HG02759 (cell line): ENCODE data around the gene RAB12.
"Not testable (repeated sequence)": the region's sequence is repeated elsewhere in the genome, so short reads cannot be mapped to it uniquely, and the experiment has no call there.

Source experiments
- ATAC-seq: cut with Tn5 transposase; IDR thresholded peaks from one replicate; pipeline ENCODE4 v1.9.1; 2021; ENCODE audit warnings: mild to moderate bottlenecking, moderate library complexity; ENCODE audit not compliant: unreplicated experiment

Gene RAB12

DNA sequence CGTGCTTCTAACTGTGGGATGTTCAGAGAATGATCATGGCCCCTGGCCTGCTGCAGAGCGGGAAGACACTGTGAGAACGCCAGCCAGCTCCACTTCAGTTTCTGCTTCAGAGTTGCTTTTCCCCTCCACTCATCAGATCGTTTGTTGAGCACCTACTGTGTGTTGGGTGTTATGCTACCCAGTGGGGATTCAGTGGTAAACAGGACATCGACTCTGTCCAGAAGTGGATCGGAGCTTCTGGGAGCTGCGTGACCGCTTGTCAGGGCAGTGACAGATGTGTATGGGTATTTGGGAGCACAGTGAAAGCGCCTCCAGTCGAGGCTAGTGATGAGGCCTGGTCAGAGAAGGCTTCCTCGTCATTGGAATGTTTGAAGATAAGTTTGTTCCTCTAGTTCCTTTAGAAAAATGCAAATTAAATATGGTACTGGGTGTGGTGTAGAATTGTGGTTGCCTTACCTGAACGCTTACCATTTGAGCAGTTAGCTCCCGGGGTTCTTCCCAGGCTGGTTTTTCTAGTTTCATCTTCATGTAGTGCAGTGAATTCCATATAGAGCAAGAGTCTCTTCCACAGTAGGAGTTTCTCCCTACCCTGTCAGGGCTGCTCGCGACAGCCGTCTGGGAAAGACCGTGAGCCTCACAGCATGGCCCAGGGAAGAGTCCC, 2.8 kb downstream of the RAB12 start:
- ATAC-seq, result no peak

DNA sequence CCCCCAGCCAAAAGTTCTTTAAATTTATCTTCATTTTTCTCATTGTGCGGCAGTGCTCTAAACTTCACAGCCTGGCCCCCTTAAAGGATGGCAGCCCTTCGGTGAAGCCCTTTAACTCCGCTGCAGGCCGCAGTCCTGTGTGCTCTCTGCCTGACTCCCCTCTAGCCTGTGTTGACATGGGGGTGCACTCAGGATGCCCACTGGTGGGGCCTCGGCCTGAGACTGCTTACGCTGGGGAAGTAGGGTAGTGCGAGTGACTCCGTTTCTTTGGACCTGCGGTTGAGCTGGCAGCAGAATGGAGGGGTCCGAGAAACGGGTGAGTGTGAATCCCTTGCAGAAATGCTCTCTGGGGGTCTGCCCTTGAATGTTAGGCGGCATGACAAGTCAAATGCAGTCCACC, 5.6 kb downstream of the RAB12 start:
- no peak for ATAC-seq

DNA sequence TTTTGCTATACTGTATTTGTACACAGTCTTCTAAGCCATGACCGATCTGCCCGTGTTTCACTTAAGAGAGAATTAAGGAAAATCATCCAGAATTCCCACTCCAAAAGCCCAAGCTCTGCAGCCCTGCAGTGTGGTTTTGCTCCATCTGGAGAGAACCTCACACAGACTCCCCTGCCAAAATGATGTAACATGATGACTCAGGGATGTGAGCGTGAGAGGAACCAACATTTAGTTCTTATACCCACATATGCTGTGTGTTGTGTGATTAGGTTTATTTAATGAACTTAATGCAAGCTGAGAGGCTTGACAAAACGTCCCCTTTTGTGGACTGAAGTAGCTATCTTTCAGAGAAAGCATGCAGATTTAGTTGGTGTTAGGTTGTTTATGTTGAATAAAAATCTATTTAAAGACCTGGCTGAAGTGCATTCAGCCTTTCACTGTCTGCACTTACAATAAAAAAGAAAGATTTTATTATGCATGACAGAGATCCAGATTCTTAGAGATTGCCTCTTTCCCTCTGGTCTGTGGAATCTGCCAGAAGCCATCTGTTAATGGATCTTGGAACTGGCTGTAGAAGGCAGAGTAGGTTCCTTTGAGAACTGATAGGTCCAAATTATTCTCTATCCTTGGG, 6.3 kb downstream of the RAB12 start:
- ATAC-seq, result no peak

DNA sequence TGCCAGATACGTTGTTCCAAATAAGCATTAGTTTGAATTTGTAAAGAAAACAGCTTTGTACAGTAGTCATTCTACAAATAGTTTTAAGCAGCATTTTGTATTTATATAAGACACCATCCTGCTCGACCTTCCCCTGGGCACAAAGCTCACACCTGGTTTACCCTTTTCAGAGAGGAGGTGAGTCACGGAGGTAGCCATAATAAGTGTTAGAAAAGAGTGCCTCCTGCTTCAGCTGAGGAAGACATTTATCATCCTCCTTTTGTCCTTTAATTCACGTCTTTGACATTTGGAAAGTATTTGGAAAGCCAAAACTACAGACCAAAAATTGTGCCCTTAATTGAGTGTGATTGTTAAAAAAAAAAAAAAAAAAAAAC, 6.8 kb downstream of the RAB12 start:
- no peak for ATAC-seq

DNA sequence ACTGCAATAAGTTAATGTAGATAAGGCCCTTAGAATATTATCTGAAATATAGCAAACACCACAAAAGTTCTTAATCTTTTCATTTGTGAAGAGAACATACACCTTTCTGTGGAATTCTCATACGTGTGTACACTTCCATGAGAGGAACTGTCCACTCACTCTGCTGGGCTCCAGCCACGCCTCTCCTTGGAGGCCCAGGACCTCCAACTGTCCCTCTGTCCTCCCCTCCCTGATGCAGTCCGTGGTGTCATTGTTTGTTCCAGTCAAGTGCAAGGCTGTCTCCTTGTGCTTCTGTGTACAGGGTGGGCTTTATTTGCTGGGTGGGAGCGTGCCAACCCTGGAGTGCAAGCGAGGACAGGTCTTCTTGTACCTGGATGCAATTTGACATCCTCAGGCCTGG, 8.7 kb downstream of the RAB12 start:
- no peak for ATAC-seq

DNA sequence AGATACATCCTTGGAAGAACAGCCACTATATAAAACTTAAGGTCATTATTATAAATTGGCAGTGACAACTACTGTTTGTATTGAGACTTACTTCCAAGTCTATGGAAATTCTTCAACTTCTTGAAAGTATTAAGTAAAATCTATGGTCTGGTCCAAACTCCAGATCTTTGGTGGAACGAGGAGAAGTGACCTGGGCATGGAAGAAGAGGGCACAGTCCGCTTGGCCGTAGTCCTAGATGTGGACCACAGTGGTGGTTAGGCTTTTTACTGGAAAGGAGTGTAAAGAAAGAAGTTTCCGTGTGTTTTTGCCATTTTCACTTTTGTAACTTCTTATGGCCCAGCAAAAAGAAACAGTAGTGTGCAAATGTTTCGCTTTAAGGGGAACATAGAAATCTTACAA, 9.8 kb downstream of the RAB12 start:
- no peak for ATAC-seq

DNA sequence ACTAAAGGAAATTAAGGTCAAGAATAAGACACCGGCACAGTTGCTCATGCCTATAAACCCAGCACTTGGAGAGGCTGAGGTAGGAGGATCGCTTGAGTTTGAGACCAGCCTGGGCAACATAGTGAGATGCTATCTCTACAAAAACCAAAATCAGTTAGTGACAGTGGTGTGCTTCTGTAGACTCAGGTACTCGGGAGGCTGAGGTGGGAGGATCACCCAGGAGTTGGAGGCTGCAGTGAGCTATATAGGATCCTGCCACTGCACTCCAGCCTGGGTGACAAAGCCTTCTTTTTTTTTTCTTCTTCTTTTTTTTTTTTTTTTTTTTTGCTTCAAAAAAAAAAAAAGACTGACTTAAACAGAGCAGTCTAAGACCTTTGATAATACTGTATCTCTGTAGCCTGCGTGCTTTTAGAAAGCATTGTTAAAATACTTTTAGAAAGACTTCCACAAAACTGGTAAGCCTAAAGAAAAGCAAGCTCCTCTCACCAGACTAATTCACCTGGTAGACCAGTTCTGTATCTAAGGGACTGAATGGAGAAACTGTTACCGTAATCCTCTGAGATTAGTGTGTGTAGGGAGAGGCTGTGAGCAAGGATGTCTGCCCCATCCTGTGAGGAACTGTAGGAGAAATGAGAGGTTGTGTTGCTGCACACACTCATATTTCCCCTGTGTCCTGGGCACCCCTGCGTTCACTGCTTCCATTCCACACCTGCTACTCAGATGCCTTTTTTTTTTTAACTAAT, 10.8 kb downstream of the RAB12 start:
- ATAC-seq, result no peak

DNA sequence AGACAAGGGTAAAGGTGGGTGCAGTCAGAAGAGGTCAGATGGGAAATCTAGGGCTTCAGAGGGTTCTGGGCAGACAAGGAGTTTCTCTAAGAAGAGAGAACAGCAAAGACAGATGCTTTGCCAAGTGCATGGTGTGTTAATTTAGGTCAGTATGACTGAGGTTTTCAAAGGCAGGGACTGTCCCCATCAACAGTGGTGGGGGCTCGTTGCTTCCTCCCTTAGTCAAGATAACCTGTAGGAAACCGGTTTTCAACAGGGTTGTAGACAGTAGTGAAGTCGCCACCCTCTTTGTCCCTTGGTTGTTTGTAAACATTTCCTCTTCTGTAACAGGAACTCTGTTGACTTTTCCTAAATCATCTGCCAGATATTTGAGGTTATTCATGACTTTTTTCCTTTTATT, 11.6 kb downstream of the RAB12 start:
- ATAC-seq, result no peak

DNA sequence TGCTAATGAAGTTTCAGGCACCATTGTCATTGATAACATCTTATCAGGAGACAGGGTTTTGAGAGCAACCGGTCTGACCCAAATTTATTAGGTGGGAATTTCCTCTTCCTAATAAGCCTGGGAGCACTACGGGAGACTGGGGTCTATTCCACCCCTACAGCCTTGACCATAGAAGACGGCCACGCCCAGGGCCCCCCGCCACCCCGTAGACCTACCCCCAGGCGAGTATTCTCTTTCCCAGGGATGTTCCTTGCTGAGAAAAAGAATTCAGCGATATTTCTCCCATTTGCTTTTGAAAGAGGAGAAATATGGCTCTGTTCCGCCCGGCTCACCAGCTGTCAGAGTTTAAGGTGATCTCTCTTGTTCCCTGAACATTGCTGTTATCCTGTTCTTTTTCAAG, 13.4 kb downstream of the RAB12 start:
- ATAC-seq, result not testable (repeated sequence)

DNA sequence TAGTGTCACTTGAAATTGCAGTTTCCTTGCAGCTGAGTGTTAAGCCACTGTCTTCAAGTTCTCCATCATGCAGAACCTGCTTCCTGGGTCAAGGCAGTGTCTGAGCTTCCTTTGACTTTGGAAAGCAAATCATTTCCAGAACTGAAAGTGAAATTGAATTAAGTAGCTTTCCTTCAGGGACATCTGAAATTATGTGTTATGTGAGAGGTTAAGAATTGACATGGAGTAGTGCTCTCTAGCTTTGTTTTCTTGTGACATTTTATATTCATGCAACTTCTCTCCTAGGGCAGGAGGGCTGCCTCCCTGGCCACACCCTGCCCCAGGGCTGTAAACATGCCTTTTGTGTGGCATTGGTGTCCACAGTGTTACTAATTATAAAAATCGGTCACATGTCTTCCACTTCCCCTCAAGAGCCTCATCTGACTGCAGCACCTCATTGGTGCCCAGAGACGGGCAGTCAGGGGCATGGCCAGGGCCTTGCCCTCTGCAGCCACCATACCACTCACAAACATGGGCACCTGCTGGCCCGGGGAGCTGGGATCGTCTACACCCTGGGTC, 14.4 kb downstream of the RAB12 start:
- peak; percentile 85 for ATAC-seq

DNA sequence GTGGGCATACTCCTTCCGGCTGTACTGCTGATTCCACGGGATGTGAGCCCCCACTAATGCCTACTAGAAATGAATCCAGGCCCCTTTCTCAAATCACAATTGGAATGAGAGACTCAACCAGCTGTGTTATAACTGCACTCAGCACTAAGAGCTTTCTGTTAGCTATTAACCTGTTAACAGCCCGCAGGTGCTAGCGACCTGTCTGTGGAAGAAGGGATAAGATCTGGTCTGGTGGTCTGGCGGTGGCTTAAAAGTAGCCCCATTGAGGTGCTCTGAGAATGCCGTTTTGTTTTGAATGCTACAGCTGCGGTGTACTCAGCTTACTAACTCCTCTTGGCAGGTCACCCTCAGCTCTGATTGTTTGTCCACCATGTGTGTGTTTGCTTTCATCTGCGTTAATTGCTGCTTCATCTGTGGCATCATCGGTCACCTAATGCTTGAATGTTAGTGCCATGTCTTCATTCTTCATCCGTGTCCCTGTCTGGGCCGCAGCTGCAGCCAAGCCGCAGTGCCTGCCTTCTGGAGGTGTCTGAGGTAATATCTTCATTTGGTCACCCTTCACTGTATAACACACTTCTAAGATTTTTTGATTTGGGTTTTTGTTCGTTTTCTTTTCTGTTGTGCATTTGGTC, 16.3 kb downstream of the RAB12 start:
- ATAC-seq, result no peak

DNA sequence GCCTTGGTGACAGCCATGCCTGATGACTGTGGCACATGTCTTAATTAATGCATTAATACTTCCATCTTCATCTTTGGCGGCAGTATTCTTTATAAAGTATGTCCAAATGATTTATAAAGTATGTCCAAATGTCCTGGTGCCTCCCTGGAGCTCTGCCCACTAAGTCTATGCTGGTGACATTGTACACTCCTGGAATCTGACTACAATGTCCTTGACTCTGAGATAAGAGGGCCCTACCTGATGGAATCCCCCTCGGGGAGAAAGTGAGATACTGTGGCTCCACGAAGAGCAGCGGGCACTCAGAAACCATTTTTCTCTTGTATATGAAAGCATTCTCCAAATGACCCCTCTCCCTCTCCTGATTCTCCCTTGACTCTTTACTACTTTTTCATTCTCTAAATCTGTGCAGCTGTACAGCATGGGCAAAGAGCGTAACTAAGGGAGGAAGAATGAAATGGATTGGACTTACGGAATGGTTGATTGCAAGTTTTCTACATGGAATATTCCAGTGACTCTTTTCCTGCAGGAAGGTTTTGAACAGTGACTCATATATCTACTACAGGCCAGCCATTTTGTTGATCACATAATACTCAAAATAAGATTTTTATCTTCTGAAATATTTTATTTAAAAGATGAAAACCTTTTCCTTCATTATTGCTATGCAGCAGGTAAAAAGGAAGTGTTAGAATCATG, 17.3 kb downstream of the RAB12 start:
- ATAC-seq, result no peak

DNA sequence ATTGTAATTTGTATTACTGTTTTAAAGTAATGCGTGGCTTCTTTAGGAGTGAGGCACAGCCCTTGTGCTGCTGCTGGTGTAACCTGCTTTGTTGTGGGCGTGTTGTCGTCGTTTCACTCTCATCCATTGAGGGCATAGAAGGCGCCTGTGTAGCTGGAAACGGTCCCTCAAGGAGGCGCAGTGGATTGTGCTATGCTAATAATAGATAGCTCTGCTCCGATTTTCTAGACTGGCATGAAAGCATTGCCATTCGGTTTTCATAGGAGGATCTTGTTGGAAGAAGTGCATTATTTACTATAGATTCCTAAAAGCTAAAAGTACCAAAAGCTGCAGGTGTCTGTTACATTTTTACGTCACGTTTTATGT, 17.9 kb downstream of the RAB12 start:
- ATAC-seq, result no peak

DNA sequence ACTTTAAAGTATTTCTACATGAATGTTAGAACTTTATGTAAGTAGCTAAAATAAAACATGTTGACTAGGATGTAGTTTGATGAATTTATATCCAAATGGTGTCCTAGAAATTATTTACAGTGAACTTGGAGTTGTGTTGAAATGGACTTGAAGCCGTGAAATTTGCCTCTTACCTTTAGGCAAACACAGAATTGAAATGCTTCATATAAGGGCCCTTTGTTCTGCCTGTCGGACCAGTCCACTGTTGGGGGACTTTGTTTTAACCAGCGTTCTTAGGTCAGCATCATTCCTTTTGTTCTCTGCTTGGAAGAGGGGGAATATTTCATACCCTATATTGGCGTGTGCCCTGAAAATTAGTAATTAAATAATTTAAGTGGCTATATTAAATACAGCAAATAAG, 18.3 kb downstream of the RAB12 start:
- no peak for ATAC-seq

DNA sequence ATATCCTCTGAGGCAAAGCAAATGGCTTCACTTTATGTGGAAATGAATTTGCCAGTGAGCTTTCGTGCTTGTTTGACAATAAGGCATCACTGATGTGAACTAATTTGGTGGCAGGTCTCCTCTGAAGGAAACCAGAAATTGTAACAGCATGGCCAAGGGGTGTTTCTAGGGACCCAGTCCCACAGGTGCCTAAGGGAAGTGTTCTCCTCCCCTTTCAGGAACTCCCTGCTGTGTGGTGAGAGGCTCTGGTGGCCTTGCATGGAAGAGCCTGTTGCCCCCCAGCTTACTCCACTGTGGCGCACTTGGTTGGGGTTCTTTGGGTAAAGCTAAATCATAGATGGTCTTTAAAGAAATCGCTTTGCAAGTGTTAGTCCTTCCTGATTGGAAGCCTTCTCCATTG, 20.4 kb downstream of the RAB12 start:
- ATAC-seq, result no peak

DNA sequence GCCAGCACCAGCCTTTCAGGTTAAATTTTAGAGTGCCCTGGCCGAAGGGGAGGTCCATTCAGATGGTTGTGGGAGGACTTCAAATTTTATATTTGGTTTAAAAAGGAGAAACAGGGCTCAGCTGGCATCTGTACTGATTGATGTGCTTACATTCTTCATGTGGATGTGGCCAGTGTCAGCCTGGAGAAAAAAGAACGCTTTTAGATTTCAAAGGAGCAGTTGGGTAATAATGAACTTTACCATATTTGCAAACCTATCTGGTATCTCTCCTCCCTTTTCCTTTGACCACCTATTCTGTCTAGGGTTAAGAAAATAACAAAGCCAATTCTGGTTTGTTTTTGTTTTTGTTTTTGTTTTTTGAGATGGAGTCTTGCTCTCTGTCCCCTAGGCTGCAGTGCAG, 21.3 kb downstream of the RAB12 start:
- no peak for ATAC-seq

DNA sequence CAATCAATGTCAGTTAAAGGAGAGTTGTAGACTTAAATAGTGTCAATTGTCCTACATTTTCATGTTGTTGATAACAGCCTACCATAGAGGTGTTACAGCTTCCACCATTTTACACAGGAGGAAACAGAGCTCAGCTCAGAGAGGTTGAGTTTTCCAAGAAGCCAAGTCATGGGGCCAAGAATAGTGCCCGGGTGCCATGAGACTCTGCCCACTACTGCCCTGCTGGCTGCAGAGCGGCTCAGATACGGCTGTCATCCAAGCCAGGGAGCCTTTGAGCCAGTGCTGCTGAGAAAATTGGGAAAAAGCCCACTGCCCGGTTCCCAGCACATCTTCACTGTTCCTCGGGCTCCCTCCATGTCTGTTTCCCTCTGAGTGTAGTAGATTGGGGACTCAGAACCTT, 22.0 kb downstream of the RAB12 start:
- no peak for ATAC-seq

DNA sequence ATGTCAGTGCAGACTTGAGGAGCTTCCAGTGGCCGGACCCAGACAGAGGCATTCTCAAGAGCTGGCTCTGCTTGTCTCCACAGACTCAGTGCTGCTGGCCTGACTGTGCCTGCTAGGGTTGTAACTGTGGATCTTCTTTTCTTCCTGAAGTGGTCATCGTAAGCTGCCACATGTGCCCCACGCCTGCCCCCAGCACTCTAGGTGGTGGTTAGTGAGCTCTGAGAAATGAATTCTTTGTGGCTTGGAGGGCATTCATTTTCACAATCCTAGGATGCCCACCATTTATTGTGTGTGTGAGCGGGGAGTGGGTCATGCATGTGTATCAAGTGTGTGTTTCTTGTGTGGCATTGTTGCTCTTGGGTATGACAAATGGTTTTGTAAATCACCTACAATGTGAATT, 23.1 kb downstream of the RAB12 start:
- no peak for ATAC-seq

DNA sequence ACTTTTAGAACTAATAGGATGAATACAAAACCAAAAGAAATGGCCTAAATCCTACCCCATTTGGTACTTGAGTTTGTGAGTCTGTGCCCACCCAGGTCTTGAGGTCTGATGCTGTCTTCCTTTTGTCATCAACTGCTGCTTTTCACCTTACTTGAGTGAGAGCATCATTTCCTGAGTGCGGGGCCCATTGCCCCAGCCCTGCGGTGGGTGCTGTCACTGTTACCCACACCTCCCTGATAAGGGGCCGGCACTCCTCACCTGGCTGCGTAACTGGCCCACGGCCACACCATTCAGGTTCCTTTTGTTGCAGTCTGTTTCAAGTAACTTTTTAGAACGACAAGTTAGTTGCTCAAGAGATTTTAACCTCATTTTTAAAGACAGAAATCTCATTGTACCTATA, 25.3 kb downstream of the RAB12 start:
- no peak for ATAC-seq

DNA sequence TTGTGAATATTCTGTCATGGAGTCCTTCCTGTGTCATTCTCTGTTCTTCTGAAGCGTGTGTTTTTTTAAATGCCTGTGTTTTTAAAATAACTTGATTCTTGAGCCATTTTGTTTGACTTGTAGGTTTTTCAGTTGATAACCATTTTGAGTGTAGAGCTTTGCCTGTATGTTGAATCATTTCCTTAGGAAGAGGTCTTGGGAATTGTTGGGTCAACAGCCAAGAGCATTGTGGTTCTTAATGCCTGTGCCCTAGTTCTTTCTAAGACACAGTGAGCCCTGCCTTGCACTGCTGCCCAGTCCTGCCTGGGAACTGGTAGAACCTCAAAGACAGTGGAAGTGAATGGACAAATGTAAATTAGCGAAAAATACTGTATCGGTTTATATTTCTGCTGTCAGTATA, 25.9 kb downstream of the RAB12 start:
- ATAC-seq, result no peak

DNA sequence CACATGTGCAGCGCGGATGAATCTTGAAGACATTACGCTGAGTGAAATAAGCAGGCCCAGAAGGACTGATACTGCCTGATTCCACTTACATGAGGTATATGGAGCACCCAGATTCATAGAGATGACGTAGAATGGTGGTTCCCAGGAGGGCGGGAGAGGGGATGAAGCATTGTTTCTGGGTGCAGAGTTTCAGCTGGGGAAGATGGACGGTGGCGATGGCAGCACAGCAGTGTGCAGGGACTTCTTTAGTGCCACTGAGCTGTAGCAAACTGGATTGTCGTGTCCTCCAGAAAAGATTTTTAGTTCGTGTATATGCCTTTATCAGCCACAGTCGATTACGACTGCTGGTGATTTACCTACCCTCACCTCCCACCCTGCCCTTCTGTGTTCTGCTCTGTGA, 30.5 kb downstream of the RAB12 start:
- no peak for ATAC-seq
